GM12878 (cell line): ENCODE measurements around the gene IL27RA. TPM values are rescaled to one million over a fixed set of nuclear protein-coding genes. Genes with fewer than 3 reads are reported as not detected.

Experiments used
- ATAC-seq: fragments of 200-7000 bp; cut with Tn5 transposase; 3 replicates; pipeline ENCODE4 v1.9.1; 2020; ENCODE audit warnings: mild to moderate bottlenecking, moderate library complexity
- BruUV-seq: library from RNA; stranded (reverse); fragments of 400-500 nt; replicated peaks from 2 replicates; lab custom pipeline; 2021; lab: Mats Ljungman, UMichigan
- CTCF ChIA-PET: fragments of 300-600 bp; sonication (Branson Sonifier 250); formaldehyde crosslinking; extraction: SDS; loops from one replicate; lab custom pipeline; 2021; ENCODE audit warnings: inconsistent platforms; lab: Yijun Ruan, JAX
- POLR2A ChIA-PET: fragments of 350-600 bp; formaldehyde crosslinking; extraction: SDS; loops from one replicate; lab custom pipeline; 2021; ENCODE audit warnings: inconsistent platforms; lab: Charles Lee
- RAD21 ChIA-PET: fragments of 300-600 bp; sonication (Branson Sonifier 250); formaldehyde crosslinking; loops from one replicate; lab custom pipeline; 2023; ENCODE audit warnings: antibody characterized with exemption; ENCODE audit not compliant: unreplicated experiment; lab: Charles Lee
- SMC1A ChIA-PET: fragments of 300-600 bp; sonication (Branson Sonifier 250); formaldehyde crosslinking; loops from one replicate; lab custom pipeline; 2023; ENCODE audit not compliant: unreplicated experiment, uncharacterized antibody; lab: Charles Lee
- DNase-seq: peaks from one replicate; pipeline ENCODE4 v3.0.0-alpha.2; 2011; ENCODE audit warnings: low read depth, low spot score
- FAIRE-seq: peaks from 3 replicates; lab custom pipeline; 2011; peaks lifted over from hg19 to GRCh38; lab: Jason Lieb, UNC
- H2AFZ ChIP-seq: 2 replicates; pipeline ENCODE4 v1.6.0; 2011; ENCODE audit warnings: low read depth, low read length, control low read depth; ENCODE audit not compliant: control insufficient read depth
- H3K27ac ChIP-seq: 2 replicates; pipeline ENCODE4 v1.5.1; 2011; ENCODE audit warnings: control low read depth; ENCODE audit not compliant: control insufficient read depth, insufficient read depth
- H3K27me3 ChIP-seq, 2 experiments: replicated peaks in 1 of 2; 2 replicates each; pipeline versions ENCODE4 v1.6.0 to v1.6.1; 2011; ENCODE audit warnings: low read length in 1 of 2; ENCODE audit not compliant: control insufficient read depth in 2 of 2, insufficient read depth in 2 of 2
- H3K36me3 ChIP-seq, 2 experiments: 2 replicates each; pipeline ENCODE4 v1.5.1; 2011; ENCODE audit warnings: low read length in 1 of 2; ENCODE audit not compliant: control insufficient read depth in 2 of 2, insufficient read depth in 2 of 2
- H3K4me1 ChIP-seq: 2 replicates; pipeline ENCODE4 v1.6.1; 2011; ENCODE audit warnings: mild to moderate bottlenecking, low read length, moderate library complexity, mixed read lengths; ENCODE audit not compliant: control insufficient read depth, insufficient read depth
- H3K4me2 ChIP-seq: 2 replicates; pipeline ENCODE4 v1.6.0; 2011; ENCODE audit warnings: control low read depth; ENCODE audit not compliant: control insufficient read depth, insufficient read depth
- H3K4me3 ChIP-seq: fragments of 200-600 bp; sonication (generic); 2 replicates; pipeline ENCODE4 v1.5.1; 2016
- H3K79me2 ChIP-seq: 2 replicates; pipeline ENCODE4 v1.6.0; 2011; ENCODE audit warnings: low read length; ENCODE audit not compliant: control insufficient read depth, insufficient read depth
- H3K9ac ChIP-seq: 2 replicates; pipeline ENCODE4 v1.8.0; 2011; ENCODE audit warnings: low read length, control low read depth, mixed read lengths; ENCODE audit not compliant: control insufficient read depth, insufficient read depth
- H3K9me3 ChIP-seq: replicated peaks from 3 replicates; pipeline ENCODE4 v1.5.1; 2011; ENCODE audit warnings: mild to moderate bottlenecking, low read length; ENCODE audit not compliant: control insufficient read depth, insufficient read depth
- H4K20me1 ChIP-seq: 2 replicates; pipeline ENCODE4 v1.6.0; 2011; ENCODE audit not compliant: control insufficient read depth, insufficient read depth
- BACH1 ChIP-seq: fragments of 450-650 bp; IDR thresholded peaks from 2 replicates; pipeline ENCODE4 v1.6.1; 2017; ENCODE audit warnings: mild to moderate bottlenecking, borderline replicate concordance
- BMI1 ChIP-seq: fragments of 450-650 bp; IDR thresholded peaks from 2 replicates; pipeline ENCODE4 v1.6.1; 2016; ENCODE audit warnings: mild to moderate bottlenecking, moderate library complexity, borderline replicate concordance
- CEBPB ChIP-seq, 2 experiments: fragments of 150-350 bp in 1 of 2; IDR thresholded peaks; 2 replicates each; pipeline ENCODE4 v1.6.1; 2012 to 2014; ENCODE audit warnings: low read depth in 2 of 2, low read length in 2 of 2, borderline replicate concordance in 1 of 2, inconsistent platforms in 1 of 2
- HDAC2 ChIP-seq: fragments of 200-600 bp; sonication (generic); IDR thresholded peaks from 2 replicates; pipeline ENCODE4 v1.6.1; 2017
- IKZF1 ChIP-seq: fragments of 450-650 bp; conservative IDR thresholded peaks from 2 replicates; pipeline ENCODE4 v1.6.1; 2017; ENCODE audit warnings: antibody characterized with exemption, mild to moderate bottlenecking
- IKZF2 ChIP-seq, 2 experiments: fragments of 450-650 bp; IDR thresholded peaks; 2 replicates each; pipeline ENCODE4 v1.6.1; 2017; ENCODE audit warnings: mild to moderate bottlenecking in 2 of 2, moderate library complexity in 2 of 2
- MXI1 ChIP-seq: fragments of 150-350 bp; IDR thresholded peaks from 2 replicates; pipeline ENCODE4 v1.6.1; 2011; ENCODE audit warnings: low read depth, mild to moderate bottlenecking, inconsistent platforms, low read length, improper control_type of control experiment
- MYC ChIP-seq: IDR thresholded peaks from 2 replicates; pipeline ENCODE4 v1.6.1; 2011; ENCODE audit warnings: mild to moderate bottlenecking, low read length, moderate library complexity, inconsistent platforms; ENCODE audit not compliant: insufficient read depth, insufficient replicate concordance, insufficient read length, severe bottlenecking
- RCOR1 ChIP-seq: conservative IDR thresholded peaks from 2 replicates; pipeline ENCODE4 v1.6.1; 2012; ENCODE audit warnings: low read depth, low read length, improper control_type of control experiment
- SIN3A ChIP-seq: IDR thresholded peaks from 2 replicates; pipeline ENCODE4 v1.6.1; 2012; ENCODE audit warnings: low read depth, low read length, improper control_type of control experiment
- SMC3 ChIP-seq: IDR thresholded peaks from 2 replicates; pipeline ENCODE4 v1.6.1; 2011; ENCODE audit warnings: low read length, improper control_type of control experiment, borderline replicate concordance
- SPI1 ChIP-seq: IDR thresholded peaks from 2 replicates; pipeline ENCODE4 v1.6.1; 2011; ENCODE audit warnings: low read depth, mild to moderate bottlenecking, low read length, moderate library complexity, borderline replicate concordance; ENCODE audit not compliant: insufficient read depth
- WRNIP1 ChIP-seq: IDR thresholded peaks from 2 replicates; pipeline ENCODE4 v1.6.1; 2011; ENCODE audit warnings: low read depth, low read length, improper control_type of control experiment, borderline replicate concordance
- WGBS: methylation state at CpG from one replicate; pipeline ENCODE4 v1.1.6; 2016; ENCODE audit warnings: low lambda C conversion rate; ENCODE audit not compliant: insufficient replicate concordance, insufficient coverage; ENCODE audit errors: missing lambda C conversion rate; 5-methylcytosine and 5-hydroxymethylcytosine counted together
- in situ Hi-C: fragments of 300-500 bp; cut with MboI; formaldehyde crosslinking; loops from 9 replicates; pipeline ENCODE4 v1.14.3; 2018; ENCODE audit warnings: mixed read lengths
- intact Hi-C: fragments of 100-400 bp; cut with micrococcal nuclease; formaldehyde crosslinking; loops from one replicate; pipeline ENCODE4 v1.14.2; 2022; ENCODE audit not compliant: unreplicated experiment
- polyA plus RNA-seq, 11 experiments: library from polyadenylated mRNA; depleted of rRNA in 4 of 11; unstranded in 6 of 11; stranded (reverse) in 5 of 11; fragments of >200 nt; fragmentation: Nextera tagmentation in 4 of 11; fragmentation: Illumina TruSeq in 1 of 11; extraction: Ambion mirVana in 4 of 11; extraction: Trizol in 1 of 11; gene quantifications; 1 replicate in 1 of 11; 2 replicates in 10 of 11; pipeline versions ENCODE4 v1.2.1 to v1.2.3, GENCODE V29; 2011 to 2016; ENCODE audit warnings: inconsistent platforms in 2 of 11, missing spikeins in 2 of 11, low read depth in 1 of 11
- total RNA-seq, 4 experiments: library from RNA; depleted of rRNA in 3 of 4; stranded (reverse); fragments of >200 nt in 3 of 4; fragmentation: Illumina TruSeq in 1 of 4; extraction: Trizol in 1 of 4; gene quantifications; 2 replicates each; pipeline versions ENCODE4 v1.2.1 to v1.2.3, GENCODE V29; 2013 to 2021
- TF ChIP-seq, protein P1 (sequence below): fragments of 450-650 bp; IDR thresholded peaks from 2 replicates; pipeline ENCODE4 v1.6.1; 2017; ENCODE audit warnings: borderline replicate concordance
- TF ChIP-seq, protein P2 (sequence below): IDR thresholded peaks from 2 replicates; pipeline ENCODE4 v1.6.1; 2012; ENCODE audit warnings: low read depth, low read length, improper control_type of control experiment
- TF ChIP-seq, protein P3 (sequence below): IDR thresholded peaks from 2 replicates; pipeline ENCODE4 v1.6.1; 2012; ENCODE audit warnings: mild to moderate bottlenecking, low read depth, low read length
- TF ChIP-seq, protein P4 (sequence below): IDR thresholded peaks from 2 replicates; pipeline ENCODE4 v1.6.1; 2012; ENCODE audit warnings: low read depth, low read length, improper control_type of control experiment
- TF ChIP-seq, protein P5 (sequence below): fragments of 450-650 bp; IDR thresholded peaks from 2 replicates; pipeline ENCODE4 v1.6.1; 2014; ENCODE audit warnings: mild to moderate bottlenecking

The IL27RA gene
- total and polyA plus RNA-seq, 10 of the 15 experiments (the other 5 are each of a cell fraction or from before 2014, with no cell fraction given): 8.4 to 63.5 (median 41.2) TPM

DNA sequence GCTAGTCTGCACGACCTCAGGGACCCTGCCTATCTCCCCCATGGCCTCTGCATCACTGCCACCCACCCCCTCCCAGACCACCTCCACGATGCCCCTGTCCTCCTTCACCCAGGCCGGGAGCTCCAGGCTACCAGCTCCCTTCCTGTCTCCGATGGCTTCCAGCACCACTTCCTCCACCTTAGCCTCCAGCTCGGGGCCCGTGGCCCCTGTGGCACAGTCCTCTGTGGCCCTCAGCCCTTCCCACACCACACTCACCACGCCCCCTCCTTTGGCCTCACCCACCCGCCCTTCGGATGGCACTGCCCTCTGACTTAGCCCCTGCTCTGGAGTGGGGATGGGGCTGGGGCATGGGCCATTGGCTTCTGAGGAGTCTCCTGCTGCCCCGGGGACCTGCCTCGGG, 23.2 kb downstream of the IL27RA start:
- H3K27ac ChIP-seq: no peak overlapping the region
- H3K9me3 ChIP-seq: no peaks in the 10 kb centered on the region
- H3K27me3 ChIP-seq: peaks cover 0 to 5% of the 10 kb centered on the region in 2 experiments
- ATAC-seq (no peak), DNase-seq (no peak), FAIRE-seq (no peak)
- ChIA-PET POLR2A (interaction anchor here (0.5 kb wide), 1 partner anchor 174 kb away, joined by 3 read pairs; no protein-coding TSS in a partner anchor), RAD21 (no interaction called here), CTCF (interaction anchor here (0.6 kb wide), 1 partner anchor 48 kb away, joined by 3 read pairs; no protein-coding TSS in a partner anchor), SMC1A (no interaction called here)
- H3K4me1 ChIP-seq: no peaks in the 10 kb centered on the region
- no TSS peak for BruUV-seq
- no peak overlapping the region for H3K9ac ChIP-seq
- no peaks in the 10 kb centered on the region; the same call in 1 of the 2 replicates for H4K20me1 ChIP-seq
- no peak overlapping the region for H3K4me3 ChIP-seq
- in situ Hi-C loops (loop anchor here (25.0 kb wide), 1 partner anchor 767 kb away; no protein-coding TSS in a partner anchor), intact Hi-C loops (no loop called here)
- WGBS: 15% methylated on average over 11 of the region's 11 CpGs
- no peak overlapping the region for H2AFZ ChIP-seq
- no peak overlapping the region for H3K4me2 ChIP-seq
- H3K36me3 ChIP-seq: peaks cover 0 to 6% of the 10 kb centered on the region in 2 experiments; a peak in 3 of 4 replicates
- H3K79me2 ChIP-seq: no peaks in the 10 kb centered on the region
- TF ChIP-seq, protein P1, sequence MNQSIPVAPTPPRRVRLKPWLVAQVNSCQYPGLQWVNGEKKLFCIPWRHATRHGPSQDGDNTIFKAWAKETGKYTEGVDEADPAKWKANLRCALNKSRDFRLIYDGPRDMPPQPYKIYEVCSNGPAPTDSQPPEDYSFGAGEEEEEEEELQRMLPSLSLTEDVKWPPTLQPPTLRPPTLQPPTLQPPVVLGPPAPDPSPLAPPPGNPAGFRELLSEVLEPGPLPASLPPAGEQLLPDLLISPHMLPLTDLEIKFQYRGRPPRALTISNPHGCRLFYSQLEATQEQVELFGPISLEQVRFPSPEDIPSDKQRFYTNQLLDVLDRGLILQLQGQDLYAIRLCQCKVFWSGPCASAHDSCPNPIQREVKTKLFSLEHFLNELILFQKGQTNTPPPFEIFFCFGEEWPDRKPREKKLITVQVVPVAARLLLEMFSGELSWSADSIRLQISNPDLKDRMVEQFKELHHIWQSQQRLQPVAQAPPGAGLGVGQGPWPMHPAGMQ: no peak
- TF ChIP-seq HDAC2 (no peak), MYC (no peak), CEBPB (IDR thresholded peaks at IDR 0.05; ENCODE audit: borderline replicate concordance in 1 of 2, low read depth in 2 of 2, low read length in 2 of 2) (no peak), BMI1 (no peak), IKZF2 (IDR thresholded peaks at IDR 0.05) (no peak), SMC3 (no peak), WRNIP1 (no peak), MXI1 (no peak), IKZF1 (no peak), SPI1 (no peak), RCOR1 (no peak), SIN3A (no peak), BACH1 (no peak)
- TF ChIP-seq, protein P2, sequence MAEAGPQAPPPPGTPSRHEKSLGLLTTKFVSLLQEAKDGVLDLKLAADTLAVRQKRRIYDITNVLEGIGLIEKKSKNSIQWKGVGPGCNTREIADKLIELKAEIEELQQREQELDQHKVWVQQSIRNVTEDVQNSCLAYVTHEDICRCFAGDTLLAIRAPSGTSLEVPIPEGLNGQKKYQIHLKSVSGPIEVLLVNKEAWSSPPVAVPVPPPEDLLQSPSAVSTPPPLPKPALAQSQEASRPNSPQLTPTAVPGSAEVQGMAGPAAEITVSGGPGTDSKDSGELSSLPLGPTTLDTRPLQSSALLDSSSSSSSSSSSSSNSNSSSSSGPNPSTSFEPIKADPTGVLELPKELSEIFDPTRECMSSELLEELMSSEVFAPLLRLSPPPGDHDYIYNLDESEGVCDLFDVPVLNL: no peak
- TF ChIP-seq, protein P3, sequence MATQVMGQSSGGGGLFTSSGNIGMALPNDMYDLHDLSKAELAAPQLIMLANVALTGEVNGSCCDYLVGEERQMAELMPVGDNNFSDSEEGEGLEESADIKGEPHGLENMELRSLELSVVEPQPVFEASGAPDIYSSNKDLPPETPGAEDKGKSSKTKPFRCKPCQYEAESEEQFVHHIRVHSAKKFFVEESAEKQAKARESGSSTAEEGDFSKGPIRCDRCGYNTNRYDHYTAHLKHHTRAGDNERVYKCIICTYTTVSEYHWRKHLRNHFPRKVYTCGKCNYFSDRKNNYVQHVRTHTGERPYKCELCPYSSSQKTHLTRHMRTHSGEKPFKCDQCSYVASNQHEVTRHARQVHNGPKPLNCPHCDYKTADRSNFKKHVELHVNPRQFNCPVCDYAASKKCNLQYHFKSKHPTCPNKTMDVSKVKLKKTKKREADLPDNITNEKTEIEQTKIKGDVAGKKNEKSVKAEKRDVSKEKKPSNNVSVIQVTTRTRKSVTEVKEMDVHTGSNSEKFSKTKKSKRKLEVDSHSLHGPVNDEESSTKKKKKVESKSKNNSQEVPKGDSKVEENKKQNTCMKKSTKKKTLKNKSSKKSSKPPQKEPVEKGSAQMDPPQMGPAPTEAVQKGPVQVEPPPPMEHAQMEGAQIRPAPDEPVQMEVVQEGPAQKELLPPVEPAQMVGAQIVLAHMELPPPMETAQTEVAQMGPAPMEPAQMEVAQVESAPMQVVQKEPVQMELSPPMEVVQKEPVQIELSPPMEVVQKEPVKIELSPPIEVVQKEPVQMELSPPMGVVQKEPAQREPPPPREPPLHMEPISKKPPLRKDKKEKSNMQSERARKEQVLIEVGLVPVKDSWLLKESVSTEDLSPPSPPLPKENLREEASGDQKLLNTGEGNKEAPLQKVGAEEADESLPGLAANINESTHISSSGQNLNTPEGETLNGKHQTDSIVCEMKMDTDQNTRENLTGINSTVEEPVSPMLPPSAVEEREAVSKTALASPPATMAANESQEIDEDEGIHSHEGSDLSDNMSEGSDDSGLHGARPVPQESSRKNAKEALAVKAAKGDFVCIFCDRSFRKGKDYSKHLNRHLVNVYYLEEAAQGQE: no peak
- TF ChIP-seq, protein P4, sequence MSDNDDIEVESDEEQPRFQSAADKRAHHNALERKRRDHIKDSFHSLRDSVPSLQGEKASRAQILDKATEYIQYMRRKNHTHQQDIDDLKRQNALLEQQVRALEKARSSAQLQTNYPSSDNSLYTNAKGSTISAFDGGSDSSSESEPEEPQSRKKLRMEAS: no peak
- TF ChIP-seq, protein P5, sequence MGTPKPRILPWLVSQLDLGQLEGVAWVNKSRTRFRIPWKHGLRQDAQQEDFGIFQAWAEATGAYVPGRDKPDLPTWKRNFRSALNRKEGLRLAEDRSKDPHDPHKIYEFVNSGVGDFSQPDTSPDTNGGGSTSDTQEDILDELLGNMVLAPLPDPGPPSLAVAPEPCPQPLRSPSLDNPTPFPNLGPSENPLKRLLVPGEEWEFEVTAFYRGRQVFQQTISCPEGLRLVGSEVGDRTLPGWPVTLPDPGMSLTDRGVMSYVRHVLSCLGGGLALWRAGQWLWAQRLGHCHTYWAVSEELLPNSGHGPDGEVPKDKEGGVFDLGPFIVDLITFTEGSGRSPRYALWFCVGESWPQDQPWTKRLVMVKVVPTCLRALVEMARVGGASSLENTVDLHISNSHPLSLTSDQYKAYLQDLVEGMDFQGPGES: no peak
